NCI-H69 (cell line): ENCODE results near the gene KATNAL2.

Experiments
- DNase-seq: peaks from one replicate; lab custom pipeline; 2025; lab: John Stamatoyannopoulos, UW

The KATNAL2 gene

DNA sequence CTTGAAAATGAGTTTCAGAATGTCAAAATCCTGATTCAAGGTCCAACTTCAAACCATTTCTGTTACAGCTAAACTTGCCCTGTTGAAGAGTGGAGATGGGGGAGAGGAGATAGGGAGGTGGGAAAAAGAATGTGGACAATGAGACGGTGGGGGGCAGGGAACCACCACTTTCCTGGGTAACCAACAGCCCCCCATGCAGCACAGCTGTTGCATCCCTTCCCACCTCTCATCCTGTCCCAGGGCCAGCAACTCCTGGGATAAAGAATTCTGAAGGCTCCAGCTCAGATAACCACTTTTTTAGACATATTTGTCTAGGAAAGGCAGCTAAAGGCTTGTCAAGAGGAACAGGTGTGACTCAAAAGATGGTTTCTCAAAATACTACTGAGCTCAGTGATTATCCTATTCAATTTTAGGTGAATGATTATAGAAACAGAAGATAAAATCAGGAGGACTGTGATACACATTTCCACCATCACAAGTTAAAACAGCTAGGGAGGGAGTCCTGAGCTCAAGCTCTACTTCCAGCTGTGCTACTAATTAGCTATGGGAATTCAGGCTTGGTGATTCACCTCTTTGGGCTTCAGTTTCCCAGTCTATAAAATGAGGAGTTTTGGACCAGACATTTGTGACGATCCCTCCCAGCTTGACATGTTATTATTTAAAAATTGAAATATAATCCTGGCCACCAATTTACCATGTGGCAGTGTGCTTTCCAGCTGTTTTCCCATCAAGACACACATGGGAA, 196.6 kb downstream of the KATNAL2 start:
- peak; percentile 67 for DNase-seq

DNA sequence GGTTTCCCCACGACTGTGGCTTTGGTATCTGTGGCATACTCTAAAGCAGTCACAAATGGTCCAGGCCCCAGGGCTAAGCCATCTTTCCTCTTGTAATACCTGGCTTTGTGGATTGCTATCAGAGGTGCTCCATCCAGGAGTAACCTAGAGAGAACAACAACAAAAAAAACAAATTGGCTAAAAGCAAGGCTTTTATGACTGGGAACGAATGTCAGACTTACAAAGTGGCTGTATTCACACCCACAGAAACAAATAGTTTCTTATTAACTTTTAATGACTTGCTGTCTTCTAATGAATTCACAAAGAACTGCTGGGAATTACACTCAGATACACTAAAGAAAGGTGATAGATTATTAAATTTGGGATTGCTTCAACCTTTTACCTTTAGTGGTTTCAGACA, 197.8 kb downstream of the KATNAL2 start:
- DNase-seq = no peak

DNA sequence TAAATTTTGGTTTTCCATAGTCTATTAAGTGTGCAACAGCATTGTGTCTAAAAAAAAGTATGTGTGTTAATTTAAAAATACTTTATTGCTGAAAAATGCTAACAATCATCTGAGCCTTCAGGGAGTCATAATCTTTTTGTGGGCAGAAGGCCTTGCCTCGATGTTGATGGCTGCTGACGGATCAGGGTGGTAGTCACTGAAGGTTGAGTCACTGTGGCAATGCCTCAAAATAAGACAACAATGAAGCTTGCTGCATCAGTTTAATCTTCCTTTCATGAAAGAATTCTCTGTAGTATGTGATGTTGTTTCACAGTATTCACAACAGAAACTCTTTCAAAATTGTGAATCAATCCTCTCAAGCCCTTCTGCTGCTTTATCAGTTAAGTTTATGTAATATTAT, 201.6 kb downstream of the KATNAL2 start:
- DNase-seq = no peak

DNA sequence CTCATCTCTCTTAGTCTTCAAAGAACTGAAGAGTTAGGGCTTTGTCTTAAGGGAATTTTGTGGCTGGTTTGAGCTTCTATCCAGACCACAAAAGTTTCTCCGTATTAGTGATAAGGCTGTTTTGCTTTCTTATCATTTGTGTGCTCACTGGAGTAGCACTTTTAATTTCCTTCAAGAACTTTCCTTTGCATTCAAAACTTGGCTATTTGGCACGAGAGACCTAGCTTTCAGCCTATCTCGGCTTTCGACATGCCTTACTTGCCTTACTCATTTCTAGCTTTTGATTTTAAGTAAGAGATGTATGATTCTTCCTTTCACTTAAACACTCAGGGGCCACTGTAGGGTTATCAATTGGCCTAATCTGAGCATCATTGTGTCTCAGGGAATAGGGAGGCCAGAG, 203.0 kb downstream of the KATNAL2 start:
- DNase-seq = no peak

DNA sequence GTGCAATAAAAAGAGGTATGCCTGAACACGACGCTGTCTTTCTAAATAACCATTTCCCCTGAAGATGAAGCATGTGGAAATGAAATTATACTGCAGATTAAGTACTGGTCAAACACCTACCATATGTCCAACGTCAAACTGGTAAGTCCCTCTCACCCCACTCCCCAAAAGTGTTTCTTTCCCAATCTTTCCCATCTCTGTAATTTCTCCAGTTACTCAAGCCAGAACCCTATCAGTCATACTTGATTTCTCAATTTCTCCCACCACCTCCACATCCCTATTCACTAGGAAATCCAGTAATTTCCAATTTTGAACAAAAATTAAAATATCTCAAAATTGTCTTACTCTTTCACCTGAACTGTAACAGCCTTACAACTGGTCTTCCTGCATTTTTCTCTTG, 203.7 kb downstream of the KATNAL2 start:
- no peak for DNase-seq

DNA sequence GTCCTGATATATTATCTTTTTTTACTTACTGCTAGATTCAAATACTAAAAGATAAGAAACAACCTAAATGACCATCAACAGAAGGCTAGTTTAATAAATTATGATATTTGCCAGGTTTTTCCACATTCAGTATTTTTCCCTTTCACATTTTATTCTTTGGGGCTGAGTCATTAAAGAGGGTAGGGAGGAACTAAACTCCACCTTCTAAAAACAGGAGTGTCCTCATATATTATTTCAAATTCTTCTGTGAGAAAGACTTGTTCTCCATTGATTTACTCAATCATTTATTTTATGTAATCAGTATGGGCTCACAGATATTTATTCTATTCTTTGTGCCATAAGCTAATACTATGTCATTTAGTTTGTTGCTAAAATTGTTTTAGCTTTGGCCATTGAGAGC, 223.9 kb downstream of the KATNAL2 start:
- DNase-seq = no peak

DNA sequence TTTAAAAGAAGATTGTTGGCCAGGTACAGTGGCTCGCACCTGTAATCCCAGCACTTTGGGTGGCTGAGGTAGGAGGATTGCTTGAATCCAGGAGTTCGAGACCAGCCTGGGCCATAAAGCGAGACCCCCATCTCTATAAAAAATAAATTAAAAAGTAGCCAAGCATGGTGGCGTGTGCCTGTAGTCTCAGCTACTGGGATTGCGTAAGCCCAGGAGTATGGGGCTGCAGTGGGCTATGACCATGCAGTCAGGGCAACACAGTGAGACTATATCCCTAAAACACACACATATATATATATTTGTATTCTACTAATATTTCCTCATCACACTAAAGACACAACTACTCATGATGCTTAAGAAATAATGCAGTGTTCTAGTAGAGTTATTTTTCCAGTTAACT, 225.8 kb downstream of the KATNAL2 start:
- no peak for DNase-seq

DNA sequence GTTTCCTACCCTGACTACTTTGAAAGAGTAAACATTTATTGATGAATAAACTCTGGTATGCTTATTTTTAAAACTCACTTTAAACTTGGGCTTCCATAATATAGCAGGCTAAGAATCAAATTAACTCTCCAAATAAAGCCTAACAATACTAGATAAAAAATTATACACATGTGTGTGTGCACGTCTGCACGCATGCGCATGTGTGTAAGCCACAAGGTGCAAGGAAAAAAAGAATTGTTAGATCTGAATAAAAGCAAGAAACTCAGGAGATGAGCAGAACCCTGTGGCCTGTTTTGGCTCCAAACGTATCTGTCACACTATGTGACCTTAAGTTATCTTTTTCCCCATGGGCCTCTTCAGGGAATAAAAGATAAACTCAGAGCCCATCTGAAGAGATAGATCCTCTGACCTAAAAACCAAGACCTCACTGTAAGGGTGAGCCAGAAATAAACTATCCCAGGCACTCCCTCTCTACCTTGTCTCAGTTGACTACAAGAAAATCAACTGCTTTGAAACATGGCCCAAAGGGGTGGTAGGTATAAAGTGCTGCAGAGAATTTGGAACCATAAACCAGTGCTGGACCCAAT, 226.6 kb downstream of the KATNAL2 start:
- no peak for DNase-seq

DNA sequence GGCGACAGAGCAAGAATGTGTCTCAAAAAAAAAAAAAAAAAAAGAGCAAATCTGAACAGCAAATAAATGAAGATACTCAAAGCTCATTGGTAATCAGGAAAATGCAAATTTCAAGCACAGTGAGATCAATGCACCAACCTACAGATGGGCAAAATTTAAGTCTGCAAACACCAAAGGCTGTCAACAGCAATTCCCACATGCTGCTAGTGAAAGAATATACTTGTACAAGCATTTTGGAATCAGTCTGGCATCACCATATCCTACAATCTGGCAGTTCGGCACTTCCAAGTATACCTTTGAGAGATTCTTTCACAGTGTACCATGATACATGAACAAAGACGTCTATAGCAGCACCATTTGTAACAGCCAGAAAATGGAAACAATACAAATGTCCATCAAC, 228.8 kb downstream of the KATNAL2 start:
- DNase-seq = no peak

DNA sequence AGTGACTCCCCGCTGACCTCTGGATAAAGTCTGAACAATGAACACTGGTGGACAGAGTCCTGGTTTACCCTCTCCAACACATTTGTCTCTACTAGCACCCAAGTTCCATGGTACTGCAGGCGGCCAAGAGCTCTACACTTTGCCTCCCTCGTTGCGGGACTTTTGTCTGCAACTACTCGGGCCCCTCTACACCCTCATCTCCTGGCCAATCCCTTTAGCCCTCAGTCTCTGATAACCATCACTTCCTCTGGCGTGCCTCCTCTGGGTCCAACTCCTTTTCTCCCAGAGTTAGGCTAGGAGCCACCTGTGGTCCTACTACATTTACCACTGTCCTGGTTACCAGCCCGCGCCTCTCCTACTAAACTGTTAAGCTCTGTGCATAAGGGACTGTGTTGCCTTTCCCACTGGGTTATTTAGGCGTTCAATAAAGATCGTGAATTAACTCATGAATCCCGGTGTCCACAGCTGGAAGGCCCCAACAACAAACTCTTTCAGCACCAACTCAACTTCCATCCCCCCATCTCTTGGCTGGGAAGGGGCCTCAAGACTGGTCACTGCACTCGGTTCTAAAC, 232.1 kb downstream of the KATNAL2 start:
- peak; percentile 62 for DNase-seq

DNA sequence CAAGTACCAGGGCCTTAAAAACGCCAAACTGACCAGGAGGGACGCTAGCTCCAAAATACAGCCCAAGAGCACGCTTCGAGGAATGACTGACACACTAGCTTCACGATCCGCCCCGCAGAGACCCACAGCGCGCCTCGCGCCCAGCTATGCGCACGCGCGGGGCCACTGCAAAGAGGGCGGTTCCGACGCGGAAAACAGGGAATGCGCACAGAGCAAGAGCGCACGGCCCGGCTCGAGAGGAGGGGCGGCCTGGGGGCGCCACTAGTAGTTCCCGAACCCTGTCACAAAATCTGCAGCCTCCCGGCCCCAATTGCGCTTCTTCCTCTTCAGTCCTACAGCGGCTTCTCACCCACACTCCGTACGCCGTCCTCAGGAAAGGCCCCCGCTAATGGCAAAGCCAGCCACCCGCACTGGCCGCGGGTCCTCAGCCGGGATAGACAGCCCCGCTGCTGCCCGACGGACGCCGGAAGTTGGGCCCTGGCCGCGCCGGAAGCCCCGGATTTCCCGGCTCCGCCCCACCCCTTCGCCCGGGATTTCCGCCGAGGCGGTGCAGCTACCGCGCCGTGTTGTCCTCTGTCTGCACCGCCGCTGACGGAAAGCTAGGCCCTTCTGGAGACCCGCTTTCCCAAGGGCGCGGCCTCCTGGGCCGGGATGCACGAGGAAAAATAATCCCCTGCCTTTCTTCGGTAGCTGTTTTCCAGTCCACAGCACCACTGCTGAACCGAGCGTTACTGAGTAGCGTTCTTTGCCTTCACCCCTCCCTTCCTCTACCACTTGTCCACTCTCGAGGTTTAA, 232.8 kb downstream of the KATNAL2 start, which contains the start of gene HDHD2:
HDHD2 (minus strand) TSS at position 472 of the 795 bp plus-strand sequence. CDS start 14,061 bp downstream, outside the sequence.
- DNase-seq = peak; percentile 94

DNA sequence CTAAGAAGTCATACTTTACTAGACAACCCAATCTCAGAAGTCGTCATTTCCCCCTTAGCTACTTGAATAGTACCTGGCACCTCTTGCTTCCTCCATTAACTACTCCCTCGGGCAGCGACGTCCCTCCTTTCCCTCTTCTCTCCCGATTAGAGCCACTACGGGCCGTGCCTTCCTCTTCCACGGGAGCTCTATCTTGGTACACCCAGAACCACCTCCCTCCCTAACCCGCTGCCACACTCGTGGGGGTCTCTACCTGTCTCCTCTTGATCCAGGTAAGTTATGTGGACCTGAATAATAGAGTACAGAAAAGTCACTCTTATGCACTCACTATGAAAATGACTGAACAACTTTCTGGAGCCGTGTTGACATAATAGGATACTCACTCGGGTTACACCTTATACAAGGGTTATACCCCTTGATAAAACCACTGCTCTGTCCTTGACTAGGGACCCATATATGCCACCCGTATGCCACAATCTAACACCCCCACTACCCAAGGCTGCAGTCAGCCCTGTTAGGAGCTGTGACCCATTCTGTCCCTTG, 233.5 kb downstream of the KATNAL2 start:
- peak; percentile 77 for DNase-seq

DNA sequence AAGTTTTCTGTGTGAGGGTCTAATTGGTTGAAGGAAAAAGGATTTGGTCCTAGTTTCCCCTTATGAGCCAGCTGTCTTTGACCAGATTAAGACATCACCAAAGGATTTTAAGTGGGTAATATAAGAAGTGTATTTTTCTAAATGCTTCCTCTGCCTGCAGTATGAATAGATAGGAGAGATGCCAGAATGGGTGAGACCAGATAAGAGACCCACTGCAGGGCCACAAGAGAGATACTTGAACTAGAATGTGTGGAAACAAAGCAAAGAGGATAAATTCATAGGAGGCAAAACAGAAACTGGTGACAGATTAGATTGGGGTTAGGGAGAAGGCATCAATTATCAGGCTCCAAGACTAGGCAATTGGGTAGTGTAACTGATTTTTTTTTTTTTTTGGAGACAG, 234.0 kb downstream of the KATNAL2 start:
- DNase-seq = no peak
